Stomach (tissue), 9 donors: ENCODE measurements around the gene MYH14. TPM values are rescaled to one million over a fixed set of nuclear protein-coding genes. Genes with fewer than 3 reads are reported as not detected.

Experiments used
- DNase-seq, 2 donors: peaks; one replicate each; pipeline versions ENCODE4 v3.0.0 to v3.0.0-alpha.2; 2013 to 2019
- H3K27ac ChIP-seq, 5 donors: fragments of 200-600 bp in 4 of 5; sonication (generic) in 4 of 5; one replicate each; pipeline ENCODE4 v1.5.1; 2013 to 2019; ENCODE audit warnings: mild to moderate bottlenecking in 1 of 5, moderate library complexity in 1 of 5
- H3K27me3 ChIP-seq, 3 donors: fragments of 200-600 bp; sonication (generic); one replicate each; pipeline ENCODE4 v1.5.1; 2017 to 2019; ENCODE audit warnings: mixed run types in 1 of 3
- H3K36me3 ChIP-seq, 4 donors: fragments of 200-600 bp; sonication (generic); 1 replicate in 3 of 4; 2 replicates in 1 of 4; pipeline ENCODE4 v1.5.1; 2016 to 2019
- H3K4me1 ChIP-seq, 4 donors: fragments of 200-600 bp; sonication (generic); one replicate each; pipeline ENCODE4 v1.5.1; 2016 to 2019
- H3K4me3 ChIP-seq, 4 donors: fragments of 200-600 bp; sonication (generic) in 3 of 4; one replicate each; pipeline ENCODE4 v1.5.1; 2016 to 2019; ENCODE audit warnings: mild to moderate bottlenecking in 1 of 4
- H3K9me3 ChIP-seq, 4 donors: fragments of 200-600 bp; sonication (generic); one replicate each; pipeline ENCODE4 v1.5.1; 2016 to 2019
- CTCF ChIP-seq, 7 experiments: fragments of 450-650 bp in 4 of 7; fragments of 200-600 bp in 3 of 7; sonication (generic) in 3 of 7; IDR thresholded peaks; one replicate each; pipeline ENCODE4 v1.5.1; 2016 to 2019; ENCODE audit warnings: antibody characterized with exemption in 7 of 7, control low read depth in 2 of 7, mild to moderate bottlenecking in 1 of 7
- EP300 ChIP-seq: sonication (generic); formaldehyde crosslinking; IDR thresholded peaks from one replicate; pipeline ENCODE4 v1.6.1; 2017; ENCODE audit warnings: antibody characterized with exemption
- POLR2A ChIP-seq, 4 donors: fragments of 450-650 bp; IDR thresholded peaks; one replicate each; pipeline ENCODE4 v1.6.1; 2016; ENCODE audit warnings: antibody characterized with exemption in 4 of 4, control low read depth in 2 of 4, mild to moderate bottlenecking in 1 of 4, moderate library complexity in 1 of 4
- POLR2AphosphoS5 ChIP-seq, 3 donors: sonication (generic); formaldehyde crosslinking; IDR thresholded peaks; one replicate each; pipeline ENCODE4 v1.6.1; 2016; ENCODE audit warnings: antibody characterized with exemption in 3 of 3
- WGBS, 5 donors: extraction: QIAGEN DNeasy Blood & Tissue Kit in 3 of 5; methylation state at CpG; one replicate each; pipeline versions ENCODE4 v1.1.5 to v1.1.7; 2013 to 2018; 5-methylcytosine and 5-hydroxymethylcytosine counted together
- intact Hi-C: fragments of 100-400 bp; cut with DNase I; formaldehyde crosslinking; loops from one replicate; pipeline ENCODE4 v1.15.1; 2023; ENCODE audit warnings: low total_unique reads
- polyA plus RNA-seq, 3 donors: library from polyadenylated mRNA; stranded (reverse); fragments of 200-250 nt; gene quantifications; one replicate each; pipeline ENCODE4 v1.2.3, GENCODE V29; 2013
- total RNA-seq, 5 donors: library from RNA; depleted of rRNA; stranded (reverse); fragments of >200 nt; gene quantifications; one replicate each; pipeline versions ENCODE4 v1.1.0 to v1.2.3, GENCODE V29; 2014 to 2016
- donor health status: healthy with polysubstance abuse.
- donor health status: Bipolar disorder and iron deficiency.
- donor health status: healthy.

MYH14 gene
- total and polyA plus RNA-seq, 8 donors: 21.6 to 392 (median 43.4) TPM

GRCh38 chr19:50176775-50177174 is 26.6 kb upstream of the MYH14 start:
- no peak for DNase-seq
- peaks cover 0 to 41% (median 0%) of the 10 kb centered on the region in 3 donors for H3K27me3 ChIP-seq
- H3K36me3 ChIP-seq: no peaks in the 10 kb centered on the region
- intact Hi-C loops: no loop called here
- H3K4me1 ChIP-seq: no peaks in the 10 kb centered on the region
- WGBS, 5 donors: 39 to 60% (median 46%) methylated on average over 9 of the region's 9 CpGs
- H3K9me3 ChIP-seq: peaks cover 0 to 10% (median 3%) of the 10 kb centered on the region in 4 donors
- H3K27ac ChIP-seq: no peak overlapping the region
- TF ChIP-seq CTCF (IDR thresholded peaks at IDR 0.05) (no peak), POLR2AphosphoS5 (IDR thresholded peaks at IDR 0.05) (no peak), POLR2A (IDR thresholded peaks at IDR 0.05) (no peak), EP300 (no peak)
- H3K4me3 ChIP-seq: no peak overlapping the region

GRCh38 chr19:50178320-50178719 is 25.1 kb upstream of the MYH14 start:
- TF ChIP-seq POLR2AphosphoS5 (IDR thresholded peaks at IDR 0.05): no peak
- TF ChIP-seq POLR2A (IDR thresholded peaks at IDR 0.05): no peak
- no peak for TF ChIP-seq CTCF (IDR thresholded peaks at IDR 0.05)
- no peak for TF ChIP-seq EP300
- Histone ChIP-seq H3K36me3 (no peaks in the 10 kb centered on the region), H3K27ac (peak overlapping the region in 2 of 5 donors; percentile 40 to 54), H3K9me3 (peaks cover 0 to 10% (median 3%) of the 10 kb centered on the region in 4 donors), H3K4me3 (no peak overlapping the region), H3K4me1 (no peaks in the 10 kb centered on the region), H3K27me3 (peaks cover 0 to 38% (median 0%) of the 10 kb centered on the region in 3 donors)
- intact Hi-C loops: no loop called here
- WGBS, 5 donors: 62 to 82% (median 77%) methylated on average over 1 of the region's 1 CpG
- no peak for DNase-seq

GRCh38 chr19:50178859-50179537 is 24.4 kb upstream of the MYH14 start:
- Histone ChIP-seq H3K36me3 (no peaks in the 10 kb centered on the region), H3K27me3 (peaks cover 0 to 36% (median 0%) of the 10 kb centered on the region in 3 donors), H3K4me3 (no peak overlapping the region), H3K27ac (peak overlapping the region in 2 of 5 donors; percentile 40 to 54), H3K4me1 (no peaks in the 10 kb centered on the region), H3K9me3 (peaks cover 0 to 10% (median 3%) of the 10 kb centered on the region in 4 donors)
- peak in 1 of 2 donors; percentile 49 for DNase-seq
- WGBS, 5 donors: 30 to 51% (median 34%) methylated on average over 9 of the region's 9 CpGs
- no peak for TF ChIP-seq POLR2A (IDR thresholded peaks at IDR 0.05)
- no peak for TF ChIP-seq CTCF (IDR thresholded peaks at IDR 0.05)
- TF ChIP-seq EP300: no peak
- no peak for TF ChIP-seq POLR2AphosphoS5 (IDR thresholded peaks at IDR 0.05)
- intact Hi-C loops: no loop called here

- H3K9me3 ChIP-seq: peaks cover 0 to 10% (median 4%) of the 10 kb centered on the region in 4 donors
- intact Hi-C loops: no loop called here
- no peak overlapping the region for H3K4me3 ChIP-seq
- no peak for DNase-seq
- H3K36me3 ChIP-seq: no peaks in the 10 kb centered on the region
- no peaks in the 10 kb centered on the region for H3K4me1 ChIP-seq
- TF ChIP-seq EP300: no peak
- no peak for TF ChIP-seq CTCF (IDR thresholded peaks at IDR 0.05)
- TF ChIP-seq POLR2A (IDR thresholded peaks at IDR 0.05): no peak
- TF ChIP-seq POLR2AphosphoS5 (IDR thresholded peaks at IDR 0.05): no peak
- 59 to 75% (median 74%) methylated on average over 5 of the region's 5 CpGs for WGBS, 5 donors
- H3K27ac ChIP-seq: no peak overlapping the region
- H3K27me3 ChIP-seq: peaks cover 0 to 29% (median 0%) of the 10 kb centered on the region in 3 donors
These were observed 22.3 kb upstream of the MYH14 start for GRCh38 chr19:50181121-50181520.
